Measurements from ENCODE around the gene PDLIM4.

The PDLIM4 gene

GRCh38 chr5:132245593-132245992, 11.9 kb upstream of the PDLIM4 start:
- Histone ChIP-seq H3K9ac (no peak overlapping the region), H3K36me3 (ENCODE audit: control insufficient read depth, insufficient read depth, low read length) (no peaks in the 10 kb centered on the region), H3K27me3 (ENCODE audit: control insufficient read depth, insufficient read depth, low read length) (no peaks in the 10 kb centered on the region), H3K4me1 (no peaks in the 10 kb centered on the region), H3K4me3 (ENCODE audit: low read depth, low read length) (no peak overlapping the region), H3K79me2 (no peaks in the 10 kb centered on the region), H3K4me2 (ENCODE audit: low read length) (no peak overlapping the region), H3K27ac (no peak overlapping the region), H2AFZ (no peak overlapping the region), H3K9me3 (ENCODE audit: control insufficient read depth, low read length) (no peaks in the 10 kb centered on the region)
- TF ChIP-seq CTCF (IDR thresholded peaks at IDR 0.05) = no peak

- no peaks in the 10 kb centered on the region for H3K4me1 ChIP-seq
- no peak overlapping the region for H3K4me2 ChIP-seq (ENCODE audit: low read length)
- H3K27me3 ChIP-seq (ENCODE audit: control insufficient read depth, insufficient read depth, low read length) = no peaks in the 10 kb centered on the region
- H3K27ac ChIP-seq = no peak overlapping the region
- no peak for TF ChIP-seq CTCF (IDR thresholded peaks at IDR 0.05)
- H3K9me3 ChIP-seq (ENCODE audit: control insufficient read depth, low read length) = no peaks in the 10 kb centered on the region
- no peak overlapping the region for H2AFZ ChIP-seq
- H3K4me3 ChIP-seq (ENCODE audit: low read depth, low read length) = no peak overlapping the region
- H3K36me3 ChIP-seq (ENCODE audit: control insufficient read depth, insufficient read depth, low read length) = no peaks in the 10 kb centered on the region
- no peaks in the 10 kb centered on the region for H3K79me2 ChIP-seq
- no peak overlapping the region for H3K9ac ChIP-seq
Measured at GRCh38 chr5:132246806-132247205, 10.7 kb upstream of the PDLIM4 start.

- Histone ChIP-seq H3K79me2 (no peaks in the 10 kb centered on the region), H3K36me3 (ENCODE audit: control insufficient read depth, insufficient read depth, low read length) (no peaks in the 10 kb centered on the region), H3K9me3 (ENCODE audit: control insufficient read depth, low read length) (no peaks in the 10 kb centered on the region), H3K9ac (no peak overlapping the region), H3K27me3 (ENCODE audit: control insufficient read depth, insufficient read depth, low read length) (no peaks in the 10 kb centered on the region), H2AFZ (no peak overlapping the region), H3K4me3 (ENCODE audit: low read depth, low read length) (no peak overlapping the region), H3K4me1 (peaks cover 2% of the 10 kb centered on the region), H3K27ac (no peak overlapping the region), H3K4me2 (ENCODE audit: low read length) (no peak overlapping the region)
- TF ChIP-seq CTCF (IDR thresholded peaks at IDR 0.05) = no peak
Measured at GRCh38 chr5:132250547-132250946, 6.9 kb upstream of the PDLIM4 start.

GRCh38 chr5:132251220-132251725, 6.2 kb upstream of the PDLIM4 start:
- no peak for TF ChIP-seq CTCF (IDR thresholded peaks at IDR 0.05)

GRCh38 chr5:132253008-132253441, 4.5 kb upstream of the PDLIM4 start:
- Histone ChIP-seq H3K27ac (no peak overlapping the region), H3K4me2 (ENCODE audit: low read length) (no peak overlapping the region), H3K9ac (no peak overlapping the region), H2AFZ (no peak overlapping the region), H3K9me3 (ENCODE audit: control insufficient read depth, low read length) (no peaks in the 10 kb centered on the region), H3K4me1 (peaks cover 2% of the 10 kb centered on the region), H3K27me3 (ENCODE audit: control insufficient read depth, insufficient read depth, low read length) (no peaks in the 10 kb centered on the region), H3K4me3 (ENCODE audit: low read depth, low read length) (no peak overlapping the region), H3K36me3 (ENCODE audit: control insufficient read depth, insufficient read depth, low read length) (no peaks in the 10 kb centered on the region), H3K79me2 (no peaks in the 10 kb centered on the region)
- no peak for TF ChIP-seq CTCF (IDR thresholded peaks at IDR 0.05)

More at GRCh38 chr5:132251220-132251725, 6.2 kb upstream of the PDLIM4 start:
- no peaks in the 10 kb centered on the region for H3K27me3 ChIP-seq (ENCODE audit: control insufficient read depth, insufficient read depth, low read length)
- no peak overlapping the region for H2AFZ ChIP-seq
- no peak overlapping the region for H3K4me3 ChIP-seq (ENCODE audit: low read depth, low read length)
- no peak overlapping the region for H3K4me2 ChIP-seq (ENCODE audit: low read length)
- H3K9me3 ChIP-seq (ENCODE audit: control insufficient read depth, low read length) = no peaks in the 10 kb centered on the region
- no peaks in the 10 kb centered on the region for H3K36me3 ChIP-seq (ENCODE audit: control insufficient read depth, insufficient read depth, low read length)
- no peaks in the 10 kb centered on the region for H3K79me2 ChIP-seq
- no peak overlapping the region for H3K9ac ChIP-seq
- no peak overlapping the region for H3K27ac ChIP-seq
- H3K4me1 ChIP-seq = peaks cover 2% of the 10 kb centered on the region

Data from parathyroid adenoma (tissue), 2 donors.